ENCODE measurements around the gene DGKG. TPM values are rescaled to one million over a fixed set of nuclear protein-coding genes. Genes with fewer than 3 reads are reported as not detected.

Gene DGKG
- total and polyA plus RNA-seq, 2 donors (not counting 1 experiment from before 2014, with no cell fraction given) = 0.67 to 10.9 TPM

- CTCF ChIA-PET = no interaction called here
- H3K27ac ChIP-seq (ENCODE audit: low read length in 2 of 2) = no peak overlapping the region
These were observed 91.3 kb downstream of the DGKG start for GRCh38 chr3:186270701-186271100.

GRCh38 chr3:186268616-186269448, 93.2 kb downstream of the DGKG start:
- Histone ChIP-seq H4K20me1 (ENCODE audit: control insufficient read depth, insufficient read depth, low read length, poor library complexity, severe bottlenecking) (no peaks in the 10 kb centered on the region), H2AFZ (ENCODE audit: insufficient read depth, low read depth, low read length, poor library complexity, severe bottlenecking) (no peak overlapping the region), H3K36me3 (replicated peaks in 1 of 2; ENCODE audit: control extremely low read depth in 1 of 2, control insufficient read depth in 1 of 2, extremely low read depth in 1 of 2, insufficient read depth in 2 of 2, low read length in 1 of 2) (no peaks in the 10 kb centered on the region), H3K27me3 (replicated peaks in 1 of 4; ENCODE audit: control extremely low read depth in 1 of 4, control insufficient read depth in 3 of 4, insufficient read depth in 4 of 4, low read length in 3 of 4) (no peaks in the 10 kb centered on the region), H3K9ac (ENCODE audit: low read length) (no peak overlapping the region), H3K4me2 (replicated peaks; ENCODE audit: low read depth, low read length, poor library complexity, severe bottlenecking) (no peak overlapping the region), H3K79me2 (ENCODE audit: control insufficient read depth, insufficient read depth, low read length) (no peaks in the 10 kb centered on the region), H3K27ac (ENCODE audit: low read length in 2 of 2) (no peak overlapping the region), H3K4me1 (ENCODE audit: control insufficient read depth in 2 of 2, insufficient read depth in 2 of 2, low read length in 2 of 2) (no peaks in the 10 kb centered on the region), H3K4me3 (ENCODE audit: control extremely low read depth in 1 of 5, extremely low read depth in 1 of 5, insufficient read depth in 1 of 5, low read depth in 2 of 5, low read length in 4 of 5) (no peak overlapping the region), H3K9me3 (ENCODE audit: control extremely low read depth in 1 of 3, control insufficient read depth in 2 of 3, insufficient read depth in 1 of 3, low read length in 2 of 3) (no peaks in the 10 kb centered on the region)
- Mint-ChIP-seq H3K9me3 (ENCODE audit: insufficient read depth) (no peaks in the 10 kb centered on the region), H3K4me1 (no peaks in the 10 kb centered on the region), H3K4me3 (no peak overlapping the region), H3K27me3 (no peaks in the 10 kb centered on the region), H3K27ac (no peak overlapping the region)
- POLR2A ChIA-PET = no interaction called here
- ATAC-seq (ENCODE audit: low read depth) (no peak), DNase-seq (no peak)
- 94% methylated on average over 29 of the region's 29 CpGs for WGBS (ENCODE audit: insufficient coverage)
- intact Hi-C loops (cut with micrococcal nuclease) = no loop called here
- CTCF ChIA-PET = no interaction called here
- no peak for TF ChIP-seq EZH2 (IDR thresholded peaks at IDR 0.05; ENCODE audit: borderline replicate concordance, insufficient read depth, low read depth, low read length, poor library complexity, severe bottlenecking)
- TF ChIP-seq, protein P1, sequence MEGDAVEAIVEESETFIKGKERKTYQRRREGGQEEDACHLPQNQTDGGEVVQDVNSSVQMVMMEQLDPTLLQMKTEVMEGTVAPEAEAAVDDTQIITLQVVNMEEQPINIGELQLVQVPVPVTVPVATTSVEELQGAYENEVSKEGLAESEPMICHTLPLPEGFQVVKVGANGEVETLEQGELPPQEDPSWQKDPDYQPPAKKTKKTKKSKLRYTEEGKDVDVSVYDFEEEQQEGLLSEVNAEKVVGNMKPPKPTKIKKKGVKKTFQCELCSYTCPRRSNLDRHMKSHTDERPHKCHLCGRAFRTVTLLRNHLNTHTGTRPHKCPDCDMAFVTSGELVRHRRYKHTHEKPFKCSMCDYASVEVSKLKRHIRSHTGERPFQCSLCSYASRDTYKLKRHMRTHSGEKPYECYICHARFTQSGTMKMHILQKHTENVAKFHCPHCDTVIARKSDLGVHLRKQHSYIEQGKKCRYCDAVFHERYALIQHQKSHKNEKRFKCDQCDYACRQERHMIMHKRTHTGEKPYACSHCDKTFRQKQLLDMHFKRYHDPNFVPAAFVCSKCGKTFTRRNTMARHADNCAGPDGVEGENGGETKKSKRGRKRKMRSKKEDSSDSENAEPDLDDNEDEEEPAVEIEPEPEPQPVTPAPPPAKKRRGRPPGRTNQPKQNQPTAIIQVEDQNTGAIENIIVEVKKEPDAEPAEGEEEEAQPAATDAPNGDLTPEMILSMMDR (IDR thresholded peaks at IDR 0.05) = no peak

More at GRCh38 chr3:186270701-186271100, 91.3 kb downstream of the DGKG start:
- Histone ChIP-seq H3K4me1 (ENCODE audit: control insufficient read depth in 2 of 2, insufficient read depth in 2 of 2, low read length in 2 of 2) (no peaks in the 10 kb centered on the region), H3K27me3 (replicated peaks in 1 of 4; ENCODE audit: control extremely low read depth in 1 of 4, control insufficient read depth in 3 of 4, insufficient read depth in 4 of 4, low read length in 3 of 4) (no peaks in the 10 kb centered on the region), H3K9me3 (ENCODE audit: control extremely low read depth in 1 of 3, control insufficient read depth in 2 of 3, insufficient read depth in 1 of 3, low read length in 2 of 3) (no peaks in the 10 kb centered on the region), H2AFZ (ENCODE audit: insufficient read depth, low read depth, low read length, poor library complexity, severe bottlenecking) (no peak overlapping the region), H3K4me3 (ENCODE audit: control extremely low read depth in 1 of 5, extremely low read depth in 1 of 5, insufficient read depth in 1 of 5, low read depth in 2 of 5, low read length in 4 of 5) (no peak overlapping the region), H3K4me2 (replicated peaks; ENCODE audit: low read depth, low read length, poor library complexity, severe bottlenecking) (no peak overlapping the region), H4K20me1 (ENCODE audit: control insufficient read depth, insufficient read depth, low read length, poor library complexity, severe bottlenecking) (no peaks in the 10 kb centered on the region), H3K79me2 (ENCODE audit: control insufficient read depth, insufficient read depth, low read length) (no peaks in the 10 kb centered on the region), H3K9ac (ENCODE audit: low read length) (no peak overlapping the region), H3K36me3 (replicated peaks in 1 of 2; ENCODE audit: control extremely low read depth in 1 of 2, control insufficient read depth in 1 of 2, extremely low read depth in 1 of 2, insufficient read depth in 2 of 2, low read length in 1 of 2) (no peaks in the 10 kb centered on the region)
- no peak overlapping the region for H3K4me3 Mint-ChIP-seq
- WGBS (ENCODE audit: insufficient coverage) = 96% methylated on average over 5 of the region's 7 CpGs
- POLR2A ChIA-PET = no interaction called here
- intact Hi-C loops (cut with micrococcal nuclease) = no loop called here
- no peak for DNase-seq
- no peak overlapping the region for H3K27ac Mint-ChIP-seq
- H3K4me1 Mint-ChIP-seq = no peaks in the 10 kb centered on the region
- no peaks in the 10 kb centered on the region for H3K9me3 Mint-ChIP-seq (ENCODE audit: insufficient read depth)
- no peak for ATAC-seq (ENCODE audit: low read depth)
- no peak for TF ChIP-seq EZH2 (IDR thresholded peaks at IDR 0.05; ENCODE audit: borderline replicate concordance, insufficient read depth, low read depth, low read length, poor library complexity, severe bottlenecking)
- TF ChIP-seq, protein P1 (IDR thresholded peaks at IDR 0.05) = no peak
- H3K27me3 Mint-ChIP-seq = no peaks in the 10 kb centered on the region

All from B cell (primary cell).